Adrenal gland (tissue), 5 donors: ENCODE results near the gene AMPD3.

Experiments
- CTCF ChIP-seq, 6 experiments: fragments of 450-650 bp in 4 of 6; fragments of 200-600 bp in 2 of 6; sonication (generic) in 1 of 6; IDR thresholded peaks; 1 replicate in 5 of 6; 2 replicates in 1 of 6; pipeline versions ENCODE4 v1.5.1 to v1.8.0; 2016 to 2021; ENCODE audit warnings: antibody characterized with exemption in 6 of 6, mild to moderate bottlenecking in 2 of 6, moderate library complexity in 1 of 6
- POLR2A ChIP-seq, 2 donors: fragments of 450-650 bp; IDR thresholded peaks; one replicate each; pipeline ENCODE4 v1.6.1; 2017; ENCODE audit warnings: antibody characterized with exemption in 2 of 2, mild to moderate bottlenecking in 2 of 2, moderate library complexity in 1 of 2
- donor health status: DM: no; HTN: no; CAD: no.

GRCh38 chr11:10498022-10498400, 42.9 kb downstream of the AMPD3 start:
- TF ChIP-seq CTCF (IDR thresholded peaks at IDR 0.05) = no peak
- no peak for TF ChIP-seq POLR2A (IDR thresholded peaks at IDR 0.05)
